ENCODE results near the gene MPHOSPH6.
"Not testable (repeated sequence)": the region's sequence is repeated elsewhere in the genome, so short reads cannot be mapped to it uniquely, and the experiment has no call there.

Gene MPHOSPH6

DNA sequence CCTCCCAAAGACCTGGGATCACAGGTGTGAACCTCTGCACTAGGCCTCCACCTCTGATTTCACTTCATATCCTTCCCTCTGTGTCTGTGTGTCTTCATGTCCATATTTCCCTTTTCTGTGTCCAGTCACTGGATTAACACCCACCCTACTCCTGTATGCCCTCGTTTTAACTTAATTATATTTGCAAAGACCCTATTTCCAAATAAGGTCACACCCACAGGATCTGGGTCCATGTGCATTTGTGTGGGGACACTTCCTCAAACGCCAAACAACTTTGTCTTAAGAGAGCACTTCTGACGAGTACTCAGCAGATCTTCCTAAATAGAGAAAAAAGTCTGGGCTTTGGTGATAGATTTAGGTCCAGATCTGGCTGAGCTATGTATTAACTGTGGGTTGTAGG is 56.3 kb downstream of the MPHOSPH6 start:
- DNase-seq: no peak

DNA sequence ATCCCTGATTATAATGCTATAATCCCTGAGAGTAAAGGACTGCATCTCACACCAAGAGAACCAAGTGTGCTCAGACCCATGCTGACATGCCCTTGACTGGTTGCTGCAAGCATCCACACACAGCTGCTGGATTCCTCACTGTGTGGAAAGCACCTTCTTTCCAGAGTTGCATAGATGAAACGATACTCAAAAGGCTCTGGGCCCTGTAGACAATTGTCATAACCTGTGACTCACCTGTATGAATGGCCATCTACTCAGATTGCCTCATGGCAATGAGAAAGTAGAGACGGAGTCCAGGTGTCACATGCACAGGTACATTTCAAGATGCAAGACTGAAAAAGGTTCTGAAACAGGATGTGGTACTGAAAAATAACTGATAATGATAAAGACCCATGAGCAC is 58.1 kb downstream of the MPHOSPH6 start:
- no peak for DNase-seq

DNA sequence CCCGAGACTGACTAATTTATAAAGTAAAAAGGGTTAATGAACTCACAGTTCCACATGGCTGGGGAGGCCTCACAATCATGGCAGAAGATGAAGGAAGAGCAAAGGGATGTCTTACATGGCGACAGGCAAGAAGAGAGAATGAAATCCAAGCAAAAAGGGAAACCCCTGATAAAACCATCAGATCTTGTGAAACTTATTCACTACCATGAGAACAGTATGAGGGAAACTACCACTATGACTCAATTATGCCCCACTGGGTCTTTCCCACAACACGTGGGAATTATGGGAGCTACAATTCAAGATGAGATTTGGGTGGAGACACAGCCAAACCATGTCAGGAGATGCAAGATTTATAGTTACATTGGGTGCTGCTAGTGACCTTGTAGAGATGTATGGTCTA is 60.8 kb downstream of the MPHOSPH6 start:
- DNase-seq: not testable (repeated sequence)

DNA sequence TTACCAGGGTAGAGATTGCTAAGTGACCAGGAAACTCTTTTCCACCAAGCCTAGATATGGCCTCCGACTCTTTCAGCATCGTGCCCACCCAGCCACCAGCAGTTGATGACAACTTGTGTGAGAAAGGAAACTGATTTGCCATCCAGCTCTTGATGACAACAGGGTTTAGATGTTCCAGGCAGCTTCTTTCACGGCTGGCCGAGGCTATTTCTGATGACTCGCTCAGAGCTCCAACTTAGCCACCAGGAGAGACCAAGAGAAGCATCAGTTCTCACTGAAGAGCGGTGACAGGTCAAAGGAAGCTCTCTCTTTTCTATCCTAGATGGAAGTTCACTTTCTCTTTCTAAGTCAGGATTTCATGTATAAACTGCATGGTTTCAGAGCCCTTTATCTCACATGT is 61.2 kb downstream of the MPHOSPH6 start:
- no peak for DNase-seq

DNA sequence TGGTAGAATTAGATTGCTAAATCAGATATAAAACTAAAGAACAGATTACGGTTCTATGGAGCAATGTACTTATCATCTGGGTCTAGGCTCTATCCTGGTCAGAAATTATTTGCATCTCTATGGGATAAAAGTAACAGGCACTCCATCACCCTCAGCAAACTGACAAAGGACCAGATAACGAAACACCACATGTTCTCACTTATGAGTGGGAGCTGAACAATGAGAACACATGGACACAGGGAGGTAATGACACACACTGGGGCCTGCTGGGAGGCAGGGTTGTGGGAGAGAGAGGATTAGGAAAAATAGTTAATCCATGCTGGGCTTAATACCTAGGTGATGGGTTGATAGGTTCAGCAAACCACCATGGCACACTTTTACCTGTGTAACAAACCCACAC is 61.9 kb downstream of the MPHOSPH6 start:
- no peak for DNase-seq

DNA sequence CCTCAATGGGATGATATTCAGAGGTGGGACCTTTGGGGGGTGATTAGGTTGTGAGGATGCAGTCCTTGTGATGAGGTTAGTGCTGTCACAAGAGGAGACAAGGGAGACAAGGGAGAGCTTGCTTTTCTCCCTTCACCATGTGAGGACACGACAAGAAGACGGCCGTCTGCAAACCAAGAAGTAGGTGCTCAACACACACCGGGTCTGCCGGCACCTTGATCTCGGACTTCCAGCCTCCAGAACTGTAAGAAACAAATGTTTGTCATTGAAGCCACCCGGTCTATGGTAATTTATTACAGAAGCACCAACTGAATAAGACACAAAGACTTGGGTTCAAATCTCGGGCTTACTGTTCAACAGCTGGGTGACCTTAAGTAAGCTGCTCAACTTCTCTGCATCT is 64.9 kb downstream of the MPHOSPH6 start:
- DNase-seq: no peak
